Activated effector memory CD4-positive, alpha-beta T cell treated with anti-CD3 and anti-CD28 coated beads, Interleukin-2, amount 50 U/mL, for 16 hours (primary cell): Measurements from ENCODE around the gene SCFD2.
"Not testable (repeated sequence)": the region's sequence is repeated elsewhere in the genome, so short reads cannot be mapped to it uniquely, and the experiment has no call there.

ENCODE experiments used
- DNase-seq: peaks from one replicate; pipeline ENCODE4 v3.0.0-alpha.2; 2020

The SCFD2 gene

DNA sequence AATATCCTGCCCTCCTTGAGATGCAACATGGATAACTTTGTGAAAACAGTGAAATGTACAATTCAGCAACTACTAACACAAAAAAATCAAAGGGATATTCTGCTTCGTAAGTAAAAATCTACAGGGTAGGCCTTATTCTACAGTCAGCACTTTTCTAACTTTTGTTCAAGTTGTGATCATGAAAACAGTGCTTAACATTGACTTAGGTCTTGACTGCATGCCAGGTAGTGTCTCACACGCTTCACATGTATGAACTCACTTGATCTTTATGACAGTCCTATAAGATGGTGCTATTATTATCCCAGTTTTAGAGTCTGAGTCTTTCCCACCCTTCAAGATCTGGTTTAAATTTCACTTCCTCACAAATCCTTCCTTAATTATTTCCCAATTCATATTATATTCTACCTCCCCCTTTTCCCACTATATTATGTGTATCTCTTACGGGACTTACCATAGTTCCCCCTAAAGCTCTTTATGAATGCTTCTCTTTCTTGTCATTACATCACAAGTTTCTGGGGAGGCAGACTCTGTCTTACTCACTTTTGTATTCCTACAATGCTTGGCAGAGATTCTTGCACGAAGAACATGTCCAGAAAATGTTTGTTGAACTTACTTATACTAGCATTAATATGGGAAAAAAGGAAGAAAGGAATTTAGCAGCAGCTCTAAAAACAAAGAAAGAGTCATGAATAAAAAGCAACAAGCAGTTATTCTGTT lies 179.8 kb downstream of the SCFD2 start:
- no peak for DNase-seq

DNA sequence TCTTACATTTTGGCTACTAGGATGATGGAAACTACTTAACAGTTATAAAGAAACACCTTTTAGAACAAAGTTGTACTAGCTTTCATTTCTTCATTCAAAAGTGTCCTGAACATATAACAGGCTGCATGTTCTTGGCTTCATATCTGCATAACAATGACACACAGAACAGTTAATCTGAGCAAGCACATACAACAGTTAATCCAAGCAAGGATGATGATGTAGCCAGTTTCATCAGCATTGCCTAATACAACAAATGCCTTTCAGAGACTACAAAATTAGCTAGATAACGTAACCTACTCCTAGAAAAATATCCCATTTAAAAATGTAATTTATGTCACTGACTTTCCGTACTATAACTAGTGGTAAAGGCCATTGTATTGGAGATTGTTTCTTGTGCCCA lies 182.1 kb downstream of the SCFD2 start:
- DNase-seq, result no peak

DNA sequence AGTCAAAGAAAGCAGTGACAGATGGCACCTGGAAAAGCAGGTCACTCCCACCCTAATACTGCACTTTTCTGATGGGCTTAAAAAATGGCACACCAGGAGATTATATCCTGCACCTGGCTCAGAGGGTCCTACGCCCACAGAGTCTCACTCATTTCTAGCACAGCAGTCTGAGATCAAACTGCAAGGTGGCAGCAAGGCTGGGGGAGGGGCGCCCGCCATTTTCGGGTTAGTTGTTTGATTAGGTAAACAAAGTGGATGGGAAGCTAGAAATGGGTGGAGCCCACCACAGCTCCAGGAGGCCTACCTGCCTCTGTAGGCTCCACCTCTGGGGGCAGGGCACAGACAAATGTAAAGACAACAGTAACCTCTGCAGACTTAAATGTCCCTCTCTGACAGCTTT lies 188.1 kb downstream of the SCFD2 start:
- DNase-seq, result not testable (repeated sequence)

DNA sequence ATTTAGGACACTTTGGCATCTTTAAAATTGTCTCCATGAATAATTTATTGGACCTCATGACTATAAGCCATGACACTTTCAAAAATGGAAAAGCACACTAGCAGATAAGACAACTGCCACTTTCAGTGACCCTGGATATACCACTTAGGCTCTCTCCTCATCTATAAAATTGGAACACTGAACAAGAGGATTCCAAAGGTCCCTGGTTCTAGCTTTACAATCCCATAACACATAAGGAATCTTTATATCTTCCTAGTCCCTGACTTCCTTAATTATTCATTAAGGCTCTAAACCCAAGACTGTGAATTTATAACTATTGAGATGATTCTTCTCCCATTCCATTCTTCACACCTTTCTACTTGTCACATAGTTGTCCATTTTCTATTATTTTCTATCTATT lies 190.2 kb downstream of the SCFD2 start:
- no peak for DNase-seq

DNA sequence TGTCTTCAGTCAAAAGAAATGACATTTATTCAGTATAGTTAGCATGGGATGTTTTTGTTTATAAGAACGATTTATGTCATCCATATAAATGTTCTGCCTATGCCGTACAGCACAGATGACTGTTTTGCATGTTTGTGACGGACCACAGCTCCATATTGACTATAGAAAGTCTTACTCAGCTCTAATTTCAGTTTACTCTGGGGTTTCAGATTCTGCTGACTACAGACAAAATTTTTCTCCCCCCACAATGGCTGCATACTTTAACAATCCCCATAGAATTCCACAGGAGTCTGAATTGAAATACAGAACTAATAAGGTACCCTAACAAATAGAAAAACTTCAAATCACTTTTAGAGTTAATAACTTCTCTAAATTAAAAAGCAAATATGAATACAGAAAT lies 191.0 kb downstream of the SCFD2 start:
- DNase-seq, result no peak

DNA sequence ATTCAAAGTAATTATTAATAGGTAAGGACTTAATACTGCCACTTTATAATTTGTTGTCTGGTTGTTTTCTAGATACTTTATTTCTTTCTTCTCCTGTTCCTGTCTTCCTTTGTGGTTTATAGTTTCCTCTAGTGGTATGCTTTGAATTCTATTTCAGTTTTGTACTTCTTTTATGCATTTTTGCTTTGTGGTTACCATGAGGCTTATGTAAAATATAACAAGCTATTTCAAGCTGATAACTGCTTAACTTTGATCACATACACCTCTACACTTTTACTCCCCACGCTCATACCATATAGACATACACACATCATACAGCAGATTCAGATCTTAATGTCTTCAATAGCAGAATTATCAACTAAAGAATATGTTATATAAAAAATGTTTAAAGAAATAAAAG lies 192.3 kb downstream of the SCFD2 start:
- DNase-seq, result no peak

DNA sequence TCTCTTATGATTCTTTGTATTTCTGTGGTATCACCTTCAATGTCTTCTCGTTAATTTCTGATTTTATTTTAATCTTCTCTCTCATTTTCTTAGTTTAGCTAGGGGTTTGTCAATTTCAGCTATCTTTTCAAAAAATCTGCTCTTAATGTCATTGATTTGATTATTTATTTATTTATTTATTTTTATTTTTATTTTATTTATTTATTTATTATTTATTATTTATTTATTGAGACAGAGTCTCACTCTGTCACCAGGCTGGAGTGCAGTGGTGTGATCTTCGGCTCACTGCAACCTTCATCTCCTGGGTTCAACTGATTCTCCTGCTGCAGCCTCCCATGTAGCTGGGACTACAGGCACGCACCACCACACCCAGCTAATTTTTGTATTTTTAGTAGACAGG lies 194.1 kb downstream of the SCFD2 start:
- DNase-seq, result no peak

DNA sequence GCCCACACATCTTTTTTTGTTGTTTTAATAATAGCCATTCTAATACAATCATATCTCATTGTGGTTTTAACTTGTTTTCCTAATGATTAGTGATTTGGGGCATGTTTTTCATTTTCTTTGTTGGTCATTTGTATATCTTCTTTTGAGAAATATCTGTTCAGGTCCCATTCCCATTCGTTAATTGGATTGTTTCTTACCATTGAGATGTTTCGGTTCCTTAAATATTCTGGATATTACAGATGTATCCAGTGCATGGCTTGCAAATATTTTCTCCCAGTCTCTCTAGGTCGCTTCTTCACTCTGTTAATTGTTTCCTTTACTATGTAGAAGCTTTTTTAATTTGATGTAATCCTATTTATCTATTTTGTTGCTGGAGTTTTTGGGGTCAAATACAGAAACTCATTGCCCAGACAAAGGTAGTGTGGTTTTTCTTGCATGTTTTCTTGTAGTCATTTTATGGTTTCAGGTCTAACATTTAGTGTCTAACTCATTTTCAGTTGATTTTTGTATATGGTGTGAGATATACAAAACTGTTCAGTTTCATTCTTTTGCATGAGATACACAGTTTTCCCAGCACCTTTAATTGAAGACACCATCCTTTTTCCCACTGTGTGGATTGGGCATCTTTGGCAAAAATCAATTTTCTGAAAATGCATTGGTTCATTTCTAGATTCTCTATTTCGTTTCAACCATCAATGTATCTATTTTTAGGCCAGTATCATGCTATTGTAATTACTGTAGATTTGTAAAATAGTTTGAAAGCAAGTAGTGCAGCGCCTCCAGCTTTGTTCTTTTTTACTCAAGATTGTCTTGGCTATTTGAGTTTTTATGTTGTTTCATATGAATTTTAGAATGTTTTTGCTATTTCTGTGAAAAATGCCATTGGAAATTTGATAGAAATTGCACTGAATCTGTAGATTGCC lies 195.9 kb downstream of the SCFD2 start:
- no peak for DNase-seq

DNA sequence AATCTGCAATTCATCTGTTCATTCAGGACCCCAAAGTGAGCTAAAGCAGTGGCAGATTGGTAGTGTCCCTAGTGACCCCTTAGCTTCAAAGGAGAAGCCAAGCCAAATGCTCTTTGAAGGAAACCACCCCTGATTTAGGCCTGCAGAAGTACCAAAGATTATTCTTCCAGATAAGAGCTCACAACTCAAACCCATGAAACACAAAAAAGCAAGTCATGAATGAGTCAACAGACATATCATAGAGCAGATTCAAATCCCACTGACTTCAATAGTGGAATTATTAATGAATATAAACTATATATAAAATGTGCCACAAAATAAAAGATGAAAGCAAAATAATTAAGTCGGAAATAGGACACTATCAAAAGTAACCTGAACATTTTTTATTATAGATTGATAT lies 197.6 kb downstream of the SCFD2 start:
- no peak for DNase-seq

DNA sequence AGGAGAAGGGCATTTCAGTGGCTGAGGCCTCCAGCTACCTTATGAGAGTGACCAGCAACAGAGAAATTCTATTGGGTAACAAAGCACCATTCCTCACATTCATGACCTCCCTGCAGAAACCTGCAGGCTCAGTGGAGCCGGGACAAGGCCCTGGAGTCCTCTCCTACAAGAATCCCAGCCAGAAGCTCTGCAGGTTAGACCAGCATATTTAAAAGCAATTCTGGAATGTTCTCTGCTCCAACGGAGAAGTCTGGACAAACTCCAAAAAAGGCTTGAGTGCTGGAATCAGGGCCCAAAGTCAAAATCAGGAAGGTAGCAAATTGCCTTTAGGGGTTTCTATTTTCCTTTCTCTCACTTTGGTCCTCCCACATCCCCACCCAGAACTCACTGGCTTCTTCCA lies 202.9 kb downstream of the SCFD2 start:
- no peak for DNase-seq

DNA sequence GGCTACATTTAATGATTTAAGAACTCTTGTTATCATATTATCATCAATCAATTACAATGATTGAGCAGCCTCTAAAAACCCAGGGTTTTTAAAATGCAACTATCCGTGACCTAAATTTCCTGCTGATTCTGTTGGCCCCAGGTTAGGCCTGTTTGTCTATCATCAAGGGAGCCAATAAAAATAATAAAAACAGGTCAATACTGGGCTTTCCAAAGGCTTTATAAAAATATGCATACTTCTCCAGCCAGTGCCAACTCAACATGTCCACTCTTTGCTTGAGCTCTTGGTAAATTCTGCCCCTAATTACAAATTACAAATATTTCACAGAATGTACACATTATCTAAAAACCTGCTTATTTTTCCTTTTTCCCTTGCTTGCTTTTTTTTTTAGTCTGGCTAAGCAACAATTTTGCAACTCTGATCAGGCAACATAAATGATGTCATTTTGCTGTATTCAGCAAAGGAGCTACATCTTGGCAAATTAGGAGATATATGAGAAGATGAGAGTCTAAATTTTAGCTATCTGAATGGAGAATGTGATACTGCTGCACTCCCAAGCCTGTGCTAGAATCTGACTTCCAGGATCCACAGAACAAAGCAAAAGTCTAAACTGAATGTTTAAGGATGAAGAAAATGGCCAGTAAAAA lies 204.0 kb downstream of the SCFD2 start:
- DNase-seq, result no peak

DNA sequence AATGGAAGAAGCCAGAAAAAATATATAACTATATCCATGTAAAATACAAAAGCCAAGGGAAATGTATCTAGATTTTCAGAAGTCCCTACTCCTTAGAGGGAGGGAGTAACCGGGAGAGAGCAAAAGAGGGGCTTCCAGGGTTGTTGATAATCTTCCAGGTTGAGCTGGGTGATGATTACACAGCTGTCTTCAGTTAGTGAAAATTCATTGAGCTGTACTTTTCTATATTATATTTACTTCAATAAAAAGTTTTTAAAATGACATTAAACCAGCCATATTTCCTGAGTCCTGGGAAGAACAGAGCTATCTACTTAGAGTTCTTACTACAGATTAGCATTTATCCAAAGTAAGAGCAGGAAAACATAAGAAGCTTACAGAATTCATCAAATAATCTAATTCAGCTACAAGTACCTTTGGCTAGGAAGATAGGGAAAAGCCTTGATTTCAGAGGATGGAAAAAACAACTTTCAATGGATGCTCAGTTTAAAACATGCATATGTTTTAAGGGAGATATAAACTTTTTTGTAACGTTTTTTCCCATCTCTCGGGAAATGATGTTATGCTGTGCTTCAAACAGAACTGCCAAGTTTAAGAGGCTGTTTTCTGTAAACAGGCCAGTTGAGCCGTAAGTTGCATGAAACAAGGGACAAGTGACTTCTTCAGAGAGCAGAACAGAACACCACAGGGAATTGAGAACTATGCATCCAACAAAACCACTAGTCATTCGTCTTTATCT lies 204.6 kb downstream of the SCFD2 start:
- no peak for DNase-seq

DNA sequence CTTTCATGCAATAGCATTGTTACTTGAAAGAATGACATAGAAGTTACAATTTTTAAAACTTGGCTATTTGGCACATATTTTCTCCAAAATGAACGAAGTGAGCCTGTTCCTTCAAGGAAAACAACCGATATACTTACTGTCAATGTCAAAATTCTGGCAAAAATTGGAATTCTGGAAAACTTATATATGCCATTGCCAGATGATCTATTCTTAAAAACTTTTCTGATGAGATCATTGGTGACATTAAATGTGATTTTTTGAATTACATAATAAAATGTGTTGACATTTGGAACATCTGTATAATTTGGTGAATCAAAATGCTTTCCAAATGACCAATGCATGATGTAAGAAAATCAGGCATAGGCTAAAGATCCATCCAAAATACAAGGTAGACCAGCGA lies 209.0 kb downstream of the SCFD2 start:
- no peak for DNase-seq

DNA sequence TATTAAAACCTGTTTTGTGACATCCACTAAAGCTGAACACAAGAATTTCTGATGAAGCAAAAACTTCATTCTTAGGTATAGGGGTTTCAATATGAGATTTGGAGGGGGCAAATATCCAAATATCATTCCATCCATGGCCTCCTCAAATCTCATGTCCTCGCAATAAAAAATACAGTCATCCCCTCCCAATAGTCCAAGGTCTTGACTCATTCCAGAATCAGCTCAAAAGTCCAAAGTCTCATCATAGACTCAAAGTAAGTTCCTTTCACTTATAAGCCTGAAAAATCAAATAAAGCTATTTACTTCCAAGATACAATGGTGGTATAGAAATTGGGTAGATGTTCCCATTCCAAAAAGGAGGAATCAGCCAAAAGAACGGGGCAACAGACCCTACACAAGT lies 213.4 kb downstream of the SCFD2 start:
- DNase-seq, result no peak

DNA sequence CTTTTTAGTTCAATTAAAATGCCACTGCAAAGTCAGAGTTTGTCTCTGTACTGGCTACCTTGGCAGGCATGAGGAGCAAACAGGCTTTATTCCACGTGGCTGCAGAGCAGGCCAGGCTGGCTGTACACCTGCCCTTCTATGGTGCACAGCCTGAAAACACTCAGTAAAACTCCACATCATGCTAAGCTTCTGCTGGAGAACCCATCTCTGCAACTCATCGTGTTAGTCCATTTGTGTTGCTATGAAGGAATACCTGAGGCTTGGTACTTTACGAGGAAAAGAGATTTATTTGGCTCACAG lies 214.4 kb downstream of the SCFD2 start:
- no peak for DNase-seq

DNA sequence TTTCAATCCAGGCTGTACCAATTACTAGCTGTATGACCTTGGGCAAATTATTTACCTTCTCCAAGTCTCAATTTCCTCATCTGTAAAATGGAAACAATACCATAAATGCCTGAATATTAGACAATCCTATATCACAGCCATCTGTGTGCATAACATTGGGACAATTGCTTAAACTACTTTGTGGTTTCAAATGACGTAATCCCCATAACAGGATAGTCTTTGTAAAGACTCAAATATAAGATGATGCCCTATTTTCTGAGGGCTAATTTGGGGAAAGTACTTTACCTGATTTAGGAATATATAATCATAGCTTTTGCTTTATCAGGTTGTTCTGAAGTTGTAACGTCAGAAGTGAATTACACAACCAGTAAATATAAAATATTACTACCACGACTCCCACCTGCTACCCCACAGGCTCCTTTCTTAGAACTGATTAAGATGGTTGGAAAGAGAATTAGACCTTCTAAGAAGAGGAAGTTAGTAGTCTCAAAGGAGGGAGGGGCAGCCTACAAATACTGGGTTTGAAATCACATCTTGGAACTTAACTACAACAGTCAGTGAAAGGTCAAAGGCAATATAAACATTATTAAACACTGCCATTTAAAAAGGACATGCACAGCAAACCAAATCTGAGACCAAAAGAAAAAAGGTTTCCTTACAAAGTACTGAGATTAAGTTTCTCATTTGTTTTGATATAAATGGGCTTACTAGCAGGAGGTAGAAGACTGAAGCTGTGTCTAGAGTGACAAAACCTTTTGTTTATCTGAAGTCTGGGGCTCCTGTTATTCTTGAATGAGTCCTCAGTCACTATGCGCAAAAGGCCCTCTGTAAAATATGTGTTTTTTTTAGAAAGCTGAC lies 215.0 kb downstream of the SCFD2 start:
- no peak for DNase-seq

DNA sequence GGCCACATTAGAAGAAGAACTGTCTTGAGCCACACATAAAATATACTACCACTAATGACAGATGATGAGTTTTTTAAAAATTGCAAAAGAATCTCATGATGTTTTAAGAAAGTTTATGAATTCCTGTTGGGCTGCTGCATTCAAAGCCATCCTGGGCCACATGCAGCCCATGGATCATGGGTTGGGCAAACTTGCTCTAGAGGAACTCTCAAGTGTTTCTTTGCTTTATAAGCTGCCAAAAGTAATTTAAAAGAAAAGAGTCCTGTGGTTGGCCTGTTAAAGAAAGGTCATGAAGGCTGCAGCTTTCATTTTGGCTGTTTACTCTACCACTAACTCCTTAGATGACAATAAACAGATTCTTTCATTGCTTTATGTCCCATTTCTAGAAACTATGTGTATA lies 218.2 kb downstream of the SCFD2 start:
- no peak for DNase-seq

DNA sequence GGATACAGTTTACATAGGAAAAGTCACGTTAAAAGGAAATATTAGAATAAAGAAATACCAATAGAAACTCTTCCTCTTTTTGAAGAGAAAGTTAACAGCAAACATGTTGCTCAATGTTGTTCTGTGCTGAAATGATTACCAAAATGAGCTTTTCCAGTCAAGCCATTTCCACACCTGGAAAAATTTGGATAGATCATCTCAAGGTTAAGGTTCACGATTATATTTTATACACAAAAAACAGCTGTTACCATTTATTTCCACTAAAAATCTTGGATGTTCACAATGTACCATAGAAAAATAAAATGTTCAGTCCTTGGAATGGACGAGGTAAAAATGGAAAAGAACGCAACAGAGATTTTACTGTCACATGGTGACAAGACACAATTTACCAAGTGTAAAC lies 218.7 kb downstream of the SCFD2 start:
- no peak for DNase-seq

DNA sequence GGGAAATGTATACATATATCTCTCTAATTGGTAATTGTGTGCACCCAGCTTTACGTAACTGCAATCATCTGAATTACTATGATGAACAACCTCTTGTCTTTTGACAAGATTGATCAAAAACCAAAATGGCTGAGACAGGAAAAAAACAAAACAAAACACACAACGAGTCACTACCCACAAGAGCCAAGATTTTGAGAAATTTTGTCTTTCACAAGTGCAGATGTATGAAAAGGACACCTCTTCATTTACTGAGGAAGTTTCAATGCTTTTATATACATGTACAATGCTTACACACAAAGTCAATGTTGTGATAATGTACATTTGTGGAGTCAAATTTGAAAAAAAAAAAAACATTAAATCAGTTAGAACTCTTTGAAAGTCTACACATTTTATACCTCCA lies 224.6 kb downstream of the SCFD2 start:
- no peak for DNase-seq

DNA sequence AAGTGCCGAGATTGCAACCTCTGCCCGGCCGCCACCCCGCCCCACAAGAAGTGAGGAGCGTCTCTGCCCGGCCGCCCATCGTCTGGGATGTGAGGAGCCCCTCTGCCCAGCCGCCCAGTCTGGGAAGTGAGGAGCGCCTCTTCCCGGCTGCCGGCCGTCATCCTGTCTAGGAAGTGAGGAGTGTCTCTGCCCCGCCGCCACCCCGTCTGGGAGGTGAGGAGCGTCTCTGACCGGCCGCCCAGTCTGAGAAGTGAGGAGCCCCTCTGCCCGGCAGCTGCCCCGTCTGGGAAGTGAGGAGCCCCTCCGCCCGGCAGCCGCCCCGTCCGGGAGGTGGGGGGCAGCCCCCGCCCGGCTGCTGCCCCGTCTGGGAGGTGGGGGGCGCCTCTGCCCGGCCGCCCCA lies 226.6 kb downstream of the SCFD2 start:
- not testable (repeated sequence) for DNase-seq

DNA sequence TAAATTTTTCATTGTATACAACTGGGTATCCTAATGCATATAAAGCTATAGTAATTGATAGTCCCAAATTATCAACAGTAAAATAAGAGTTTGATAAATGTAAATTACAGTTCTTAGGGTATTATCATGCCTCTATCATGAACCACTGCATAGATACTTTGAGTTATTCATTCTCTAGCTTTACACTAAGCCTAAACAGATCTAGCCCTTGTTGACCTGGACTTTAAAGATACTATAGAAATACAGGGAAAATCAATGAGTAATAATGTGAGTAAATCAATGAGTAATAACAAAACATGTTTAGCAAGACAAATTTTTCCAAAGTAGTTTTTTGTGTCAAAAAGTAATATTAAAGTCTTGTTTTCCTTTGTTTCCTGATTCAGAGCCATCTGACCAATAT lies 228.4 kb downstream of the SCFD2 start:
- DNase-seq, result no peak

DNA sequence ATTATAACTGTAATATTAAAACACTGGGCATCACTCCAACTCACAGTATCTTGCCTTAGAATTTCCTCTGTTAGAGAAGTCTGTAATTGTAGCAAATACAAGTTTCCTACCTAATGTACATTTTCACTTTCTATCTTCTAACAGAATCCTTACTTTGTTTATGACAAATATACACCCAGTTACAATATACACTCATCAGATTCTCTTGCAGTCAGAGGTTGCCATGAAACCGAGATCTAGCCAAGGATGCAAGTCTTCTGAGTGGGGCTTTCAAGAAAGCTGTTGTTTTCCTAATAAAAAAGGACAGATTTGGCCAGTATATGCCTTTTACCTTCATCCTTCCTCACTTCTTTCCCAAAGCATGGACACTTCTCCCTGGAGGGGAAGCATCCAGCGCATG lies 228.9 kb downstream of the SCFD2 start:
- no peak for DNase-seq
